Uterus (tissue), 2 donors: ENCODE measurements around the gene TP53I11.

Experiments used
- CTCF ChIP-seq, 4 experiments: fragments of 200-600 bp in 2 of 4; fragments of 450-650 bp in 2 of 4; sonication (generic) in 2 of 4; IDR thresholded peaks; one replicate each; pipeline ENCODE4 v1.5.1; 2016 to 2019; ENCODE audit warnings: antibody characterized with exemption in 4 of 4, mild to moderate bottlenecking in 2 of 4, moderate library complexity in 1 of 4
- POLR2A ChIP-seq, 2 donors: fragments of 450-650 bp; IDR thresholded peaks; one replicate each; pipeline ENCODE4 v1.6.1; 2016; ENCODE audit warnings: antibody characterized with exemption in 2 of 2, mild to moderate bottlenecking in 1 of 2, moderate library complexity in 1 of 2

- TF ChIP-seq CTCF (IDR thresholded peaks at IDR 0.05) (peak; percentile 25 to 53 (median 36)), POLR2A (IDR thresholded peaks at IDR 0.05) (no peak)
These were observed 1.3 kb downstream of the TP53I11 start for GRCh38 chr11:44949160-44950030.
